Suprapubic skin (tissue), 4 donors: ENCODE results near the gene ZNF575. TPM values are rescaled to one million over a fixed set of nuclear protein-coding genes. Genes with fewer than 3 reads are reported as not detected.
"Not testable (repeated sequence)": the region's sequence is repeated elsewhere in the genome, so short reads cannot be mapped to it uniquely, and the experiment has no call there.

Source experiments
- DNase-seq, 2 donors: peaks; one replicate each; pipeline ENCODE4 v3.0.0-alpha.2; 2019; ENCODE audit warnings: low spot score in 2 of 2
- H3K27ac ChIP-seq: fragments of 200-600 bp; sonication (generic); one replicate; pipeline ENCODE4 v1.5.1; 2019
- H3K27me3 ChIP-seq: fragments of 200-600 bp; sonication (generic); one replicate; pipeline ENCODE4 v1.5.1; 2019
- H3K36me3 ChIP-seq: fragments of 200-600 bp; sonication (generic); one replicate; pipeline ENCODE4 v1.5.1; 2019
- H3K4me1 ChIP-seq: fragments of 200-600 bp; sonication (generic); one replicate; pipeline ENCODE4 v1.5.1; 2019
- H3K4me3 ChIP-seq: fragments of 200-600 bp; sonication (generic); one replicate; pipeline ENCODE4 v1.5.1; 2019; ENCODE audit warnings: mild to moderate bottlenecking
- H3K9me3 ChIP-seq: fragments of 200-600 bp; sonication (generic); one replicate; pipeline ENCODE4 v1.5.1; 2019
- CTCF ChIP-seq, 2 donors: fragments of 200-600 bp in 1 of 2; fragments of 450-650 bp in 1 of 2; sonication (generic) in 1 of 2; IDR thresholded peaks; one replicate each; pipeline ENCODE4 v1.5.1; 2016 to 2019; ENCODE audit warnings: antibody characterized with exemption in 2 of 2, mild to moderate bottlenecking in 1 of 2, moderate library complexity in 1 of 2
- EP300 ChIP-seq: sonication (generic); formaldehyde crosslinking; IDR thresholded peaks from one replicate; pipeline ENCODE4 v1.6.1; 2017; ENCODE audit warnings: antibody characterized with exemption
- POLR2A ChIP-seq, 2 donors: fragments of 450-650 bp; IDR thresholded peaks; one replicate each; pipeline ENCODE4 v1.6.1; 2017; ENCODE audit warnings: antibody characterized with exemption in 2 of 2, mild to moderate bottlenecking in 2 of 2, moderate library complexity in 2 of 2
- POLR2AphosphoS5 ChIP-seq, 3 donors: sonication (generic); formaldehyde crosslinking; IDR thresholded peaks; one replicate each; pipeline ENCODE4 v1.6.1; 2017; ENCODE audit warnings: antibody characterized with exemption in 3 of 3
- WGBS: methylation state at CpG from one replicate; pipeline ENCODE4 v1.1.5; 2018; 5-methylcytosine and 5-hydroxymethylcytosine counted together
- total RNA-seq, 4 donors: library from RNA; depleted of rRNA; stranded (reverse); fragments of >200 nt; gene quantifications; one replicate each; pipeline ENCODE4 v1.1.0, GENCODE V29; 2016

The ZNF575 gene
- total RNA-seq, 4 donors from 2014 or later: 0.52 to 2.4 (median 0.92) TPM

- Histone ChIP-seq H3K27me3 (no peaks in the 10 kb centered on the region), H3K4me1 (no peaks in the 10 kb centered on the region), H3K36me3 (peaks cover 78% of the 10 kb centered on the region), H3K9me3 (no peaks in the 10 kb centered on the region), H3K27ac (no peak overlapping the region), H3K4me3 (no peak overlapping the region)
- no peak for DNase-seq
- WGBS: 85% methylated on average over 5 of the region's 5 CpGs
- no peak for TF ChIP-seq POLR2A (IDR thresholded peaks at IDR 0.05)
- TF ChIP-seq CTCF (IDR thresholded peaks at IDR 0.05): no peak
- TF ChIP-seq EP300: no peak
- no peak for TF ChIP-seq POLR2AphosphoS5 (IDR thresholded peaks at IDR 0.05)
Measured at GRCh38 chr19:43545276-43545675, 12.3 kb downstream of the ZNF575 start.

GRCh38 chr19:43545981-43546380 is 13.0 kb downstream of the ZNF575 start:
- H3K36me3 ChIP-seq: peaks cover 78% of the 10 kb centered on the region
- H3K27ac ChIP-seq: no peak overlapping the region
- WGBS: 100% methylated on average over 1 of the region's 2 CpGs
- H3K9me3 ChIP-seq: no peaks in the 10 kb centered on the region
- H3K27me3 ChIP-seq: no peaks in the 10 kb centered on the region
- TF ChIP-seq EP300 (no peak), CTCF (IDR thresholded peaks at IDR 0.05) (no peak), POLR2AphosphoS5 (IDR thresholded peaks at IDR 0.05) (no peak)
- no peak for DNase-seq
- H3K4me3 ChIP-seq: no peak overlapping the region
- no peaks in the 10 kb centered on the region for H3K4me1 ChIP-seq

GRCh38 chr19:43546581-43546980 is 13.6 kb downstream of the ZNF575 start:
- 96% methylated on average over 3 of the region's 3 CpGs for WGBS
- no peaks in the 10 kb centered on the region for H3K9me3 ChIP-seq
- no peaks in the 10 kb centered on the region for H3K4me1 ChIP-seq
- DNase-seq: no peak
- H3K36me3 ChIP-seq: peaks cover 78% of the 10 kb centered on the region
- TF ChIP-seq EP300: no peak
- no peak for TF ChIP-seq POLR2A (IDR thresholded peaks at IDR 0.05)
- no peak for TF ChIP-seq CTCF (IDR thresholded peaks at IDR 0.05)
- TF ChIP-seq POLR2AphosphoS5 (IDR thresholded peaks at IDR 0.05): no peak
- no peaks in the 10 kb centered on the region for H3K27me3 ChIP-seq
- no peak overlapping the region for H3K27ac ChIP-seq
- H3K4me3 ChIP-seq: no peak overlapping the region

GRCh38 chr19:43547926-43548325 is 14.9 kb downstream of the ZNF575 start:
- not testable (repeated sequence) for DNase-seq, H3K27ac ChIP-seq, H3K4me3 ChIP-seq, H3K9me3 ChIP-seq, H3K27me3 ChIP-seq, H3K4me1 ChIP-seq
- WGBS: 69% methylated on average over 12 of the region's 24 CpGs
- H3K36me3 ChIP-seq: peaks cover 78% of the 10 kb centered on the region

- H3K27ac ChIP-seq: no peak overlapping the region
- no peaks in the 10 kb centered on the region for H3K27me3 ChIP-seq
- H3K36me3 ChIP-seq: peaks cover 78% of the 10 kb centered on the region
- no peaks in the 10 kb centered on the region for H3K4me1 ChIP-seq
- no peaks in the 10 kb centered on the region for H3K9me3 ChIP-seq
- WGBS: 76% methylated on average over 2 of the region's 2 CpGs
- TF ChIP-seq POLR2A (IDR thresholded peaks at IDR 0.05) (no peak), POLR2AphosphoS5 (IDR thresholded peaks at IDR 0.05) (no peak), EP300 (no peak), CTCF (IDR thresholded peaks at IDR 0.05) (no peak)
- no peak for DNase-seq
- H3K4me3 ChIP-seq: no peak overlapping the region
Measured at GRCh38 chr19:43548706-43549105, 15.7 kb downstream of the ZNF575 start.
